ENCODE measurements around the gene GEMIN8. TPM values are rescaled to one million over a fixed set of nuclear protein-coding genes. Genes with fewer than 3 reads are reported as not detected.

GEMIN8 gene, protein sequence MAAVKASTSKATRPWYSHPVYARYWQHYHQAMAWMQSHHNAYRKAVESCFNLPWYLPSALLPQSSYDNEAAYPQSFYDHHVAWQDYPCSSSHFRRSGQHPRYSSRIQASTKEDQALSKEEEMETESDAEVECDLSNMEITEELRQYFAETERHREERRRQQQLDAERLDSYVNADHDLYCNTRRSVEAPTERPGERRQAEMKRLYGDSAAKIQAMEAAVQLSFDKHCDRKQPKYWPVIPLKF
- 13.1 and 28.2 TPM in 2 replicates for total RNA-seq

GRCh38 chrX:14029425-14030173 is at the start of gene GEMIN8:
GEMIN8 (minus strand) TSS chrX:14029892; CDS start chrX:14021478, 8,414 bp downstream.

Other genes with a start within 250 kb of the GEMIN8 start
- 3.5 and 10.3 TPM in 2 replicates for gene GPM6B, start 212.8 kb downstream of the GEMIN8 start, total RNA-seq

Measured in articular chondrocyte of knee joint (primary cell).